ENCODE measurements around the gene CPHXL. TPM values are rescaled to one million over a fixed set of nuclear protein-coding genes. Genes with fewer than 3 reads are reported as not detected.

Gene CPHXL
- total RNA-seq, 1 experiment from 2014 or later = not detected

GRCh38 chr16:75770051-75770450 is 43.8 kb upstream of the CPHXL start:
- Histone ChIP-seq H3K9me2 (ENCODE audit: insufficient read depth) (no peaks in the 10 kb centered on the region), H3K9ac (ENCODE audit: low read length) (no peak overlapping the region), H3K79me2 (ENCODE audit: insufficient read depth, low read length) (no peaks in the 10 kb centered on the region), H3K4me1 (ENCODE audit: control insufficient read depth in 1 of 2, insufficient read depth in 2 of 2, low read length in 2 of 2) (no peaks in the 10 kb centered on the region), H3K27me3 (ENCODE audit: insufficient read depth, low read length) (peaks cover 32% of the 10 kb centered on the region), H3K4me2 (ENCODE audit: low read length) (no peak overlapping the region), H3K4me3 (replicated peaks in 1 of 2; ENCODE audit: low read depth in 1 of 2, low read length in 2 of 2) (no peak overlapping the region), H3K27ac (ENCODE audit: low read depth, low read length) (no peak overlapping the region), H3K36me3 (ENCODE audit: control insufficient read depth in 1 of 2, insufficient read depth in 2 of 2, low read length in 2 of 2) (no peaks in the 10 kb centered on the region), H4K20me1 (ENCODE audit: insufficient read depth) (no peaks in the 10 kb centered on the region), H3K9me3 (ENCODE audit: control insufficient read depth in 1 of 2, insufficient read depth in 1 of 2, low read depth in 1 of 2, low read length in 2 of 2) (no peaks in the 10 kb centered on the region), H2AFZ (ENCODE audit: low read depth, low read length, poor library complexity, severe bottlenecking) (no peak overlapping the region)
- TF ChIP-seq ZNF274 (IDR thresholded peaks at IDR 0.05; ENCODE audit: low read depth, low read length) (no peak), RAD21 (IDR thresholded peaks at IDR 0.05; ENCODE audit: low read depth) (no peak), REST (IDR thresholded peaks at IDR 0.05; ENCODE audit: low read depth) (no peak), CBX3 (IDR thresholded peaks at IDR 0.05; ENCODE audit: low read depth) (no peak), EZH2phosphoT487 (IDR thresholded peaks at IDR 0.05; ENCODE audit: borderline replicate concordance) (no peak), YY1 (IDR thresholded peaks at IDR 0.05; ENCODE audit: extremely low read depth, insufficient replicate concordance, low read depth, low read length) (no peak), JUND (IDR thresholded peaks at IDR 0.05) (no peak), ZBTB33 (IDR thresholded peaks at IDR 0.05; ENCODE audit: extremely low read depth, insufficient replicate concordance, low read length) (no peak)
- no TSS peak for BruUV-seq (replicated peaks)
- RAD21 ChIA-PET (ENCODE audit: low non-redundant PET in 1 of 2, low total read pairs in 2 of 2, uncharacterized antibody in 2 of 2, unreplicated experiment in 2 of 2) = no interaction called here
- DNase-seq (ENCODE audit: low read depth, low spot score) (no peak), ATAC-seq (no peak)
- intact Hi-C loops (cut with micrococcal nuclease) = no loop called here
- POLR2A ChIA-PET = no interaction called here
- CTCF ChIA-PET = no interaction called here

Data from HCT116 (cell line).